NCI-H460 (cell line): ENCODE data around the gene CYTH4. TPM values are rescaled to one million over a fixed set of nuclear protein-coding genes. Genes with fewer than 3 reads are reported as not detected.
"Not testable (repeated sequence)": the region's sequence is repeated elsewhere in the genome, so short reads cannot be mapped to it uniquely, and the experiment has no call there.

Experiments
- DNase-seq: peaks from one replicate; pipeline ENCODE4 v3.0.0-alpha.2; 2016; ENCODE audit warnings: low read depth; ENCODE audit errors: extremely low read depth
- total RNA-seq: library from RNA; depleted of rRNA; stranded (reverse); fragments of >200 nt; shearing (Covaris generic); gene quantifications from 2 replicates; pipeline ENCODE4 v1.2.3, GENCODE V29; 2014

The CYTH4 gene
- total RNA-seq, 1 experiment from 2014 or later = not detected

- DNase-seq = no peak
Measured at GRCh38 chr22:37325039-37325395, 42.7 kb downstream of the CYTH4 start.

- no peak for DNase-seq
Measured at GRCh38 chr22:37326726-37327125, 44.4 kb downstream of the CYTH4 start.

GRCh38 chr22:37328017-37328416, 45.7 kb downstream of the CYTH4 start:
- no peak for DNase-seq

GRCh38 chr22:37328538-37329237, 46.4 kb downstream of the CYTH4 start:
- DNase-seq = not testable (repeated sequence)

GRCh38 chr22:37329238-37330140, 47.2 kb downstream of the CYTH4 start:
- no peak for DNase-seq

- DNase-seq = peak; percentile 65
Measured at GRCh38 chr22:37330200-37331033, 48.1 kb downstream of the CYTH4 start.

GRCh38 chr22:37331034-37331428, 48.7 kb downstream of the CYTH4 start:
- DNase-seq = no peak

GRCh38 chr22:37331856-37332536, 49.7 kb downstream of the CYTH4 start:
- DNase-seq = no peak

- DNase-seq = no peak
Measured at GRCh38 chr22:37333724-37334460, 51.6 kb downstream of the CYTH4 start.

- no peak for DNase-seq
Measured at GRCh38 chr22:37334461-37334858, 52.2 kb downstream of the CYTH4 start.

GRCh38 chr22:37334859-37335805, 52.8 kb downstream of the CYTH4 start:
- no peak for DNase-seq

GRCh38 chr22:37335806-37336199, 53.5 kb downstream of the CYTH4 start:
- no peak for DNase-seq

- no peak for DNase-seq
Measured at GRCh38 chr22:37336579-37336978, 54.3 kb downstream of the CYTH4 start.

GRCh38 chr22:37337204-37337943, 55.1 kb downstream of the CYTH4 start:
- DNase-seq = no peak

- DNase-seq = no peak
Measured at GRCh38 chr22:37338539-37339246, 56.4 kb downstream of the CYTH4 start.

GRCh38 chr22:37340331-37341262, 58.3 kb downstream of the CYTH4 start:
- no peak for DNase-seq
